PC-3 (cell line): ENCODE measurements around the gene SLC16A8.

Experiments used
- EZH2 ChIP-seq: fragments of 300-600 bp; sonication (generic); IDR thresholded peaks from one replicate; pipeline ENCODE4 v1.6.1; 2017; ENCODE audit warnings: antibody characterized with exemption, mild to moderate bottlenecking, low read length; ENCODE audit not compliant: unreplicated experiment
- TF ChIP-seq, protein P1 (sequence below): fragments of 300-600 bp; sonication (generic); conservative IDR thresholded peaks from 2 replicates; pipeline ENCODE4 v1.5.1; 2017; ENCODE audit warnings: antibody characterized with exemption, low read depth, mild to moderate bottlenecking, low read length

DNA sequence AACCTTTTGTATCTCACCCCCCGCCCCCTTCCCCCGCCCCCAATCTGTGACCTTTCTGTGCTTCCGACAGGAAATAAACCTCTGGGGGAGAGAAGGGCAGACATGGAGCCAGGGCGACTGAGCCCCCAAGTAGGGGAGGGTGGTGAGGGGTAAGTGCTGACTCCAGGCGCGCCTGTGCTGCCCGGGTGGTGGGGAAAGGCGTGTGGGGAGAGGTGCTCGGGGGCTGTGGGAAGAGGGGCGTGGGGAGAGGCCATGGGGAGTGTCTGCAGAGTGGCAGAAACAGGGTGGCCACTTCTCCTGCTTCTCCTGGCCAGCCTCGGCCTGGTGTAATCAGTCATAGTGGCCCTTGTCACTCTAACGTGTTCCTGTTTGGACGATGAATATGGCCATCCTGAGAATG lies 8.0 kb downstream of the SLC16A8 start:
- TF ChIP-seq, protein P1, sequence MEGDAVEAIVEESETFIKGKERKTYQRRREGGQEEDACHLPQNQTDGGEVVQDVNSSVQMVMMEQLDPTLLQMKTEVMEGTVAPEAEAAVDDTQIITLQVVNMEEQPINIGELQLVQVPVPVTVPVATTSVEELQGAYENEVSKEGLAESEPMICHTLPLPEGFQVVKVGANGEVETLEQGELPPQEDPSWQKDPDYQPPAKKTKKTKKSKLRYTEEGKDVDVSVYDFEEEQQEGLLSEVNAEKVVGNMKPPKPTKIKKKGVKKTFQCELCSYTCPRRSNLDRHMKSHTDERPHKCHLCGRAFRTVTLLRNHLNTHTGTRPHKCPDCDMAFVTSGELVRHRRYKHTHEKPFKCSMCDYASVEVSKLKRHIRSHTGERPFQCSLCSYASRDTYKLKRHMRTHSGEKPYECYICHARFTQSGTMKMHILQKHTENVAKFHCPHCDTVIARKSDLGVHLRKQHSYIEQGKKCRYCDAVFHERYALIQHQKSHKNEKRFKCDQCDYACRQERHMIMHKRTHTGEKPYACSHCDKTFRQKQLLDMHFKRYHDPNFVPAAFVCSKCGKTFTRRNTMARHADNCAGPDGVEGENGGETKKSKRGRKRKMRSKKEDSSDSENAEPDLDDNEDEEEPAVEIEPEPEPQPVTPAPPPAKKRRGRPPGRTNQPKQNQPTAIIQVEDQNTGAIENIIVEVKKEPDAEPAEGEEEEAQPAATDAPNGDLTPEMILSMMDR: no peak
- TF ChIP-seq EZH2: no peak
